Mesothelial cell of epicardium (in vitro differentiated cells): ENCODE data around the gene ATP5PO. TPM values are rescaled to one million over a fixed set of nuclear protein-coding genes. Genes with fewer than 3 reads are reported as not detected.
"Not testable (repeated sequence)": the region's sequence is repeated elsewhere in the genome, so short reads cannot be mapped to it uniquely, and the experiment has no call there.

Experiments
- DNase-seq, 2 experiments: peaks; one replicate each; pipeline ENCODE4 v3.0.0; 2021; ENCODE audit warnings: low spot score in 2 of 2; ENCODE audit not compliant: unreplicated experiment in 2 of 2
- H3K27ac Mint-ChIP-seq: 2 replicates; pipeline ENCODE4 v1.8.0; 2021; ENCODE audit warnings: mixed read lengths
- H3K27me3 Mint-ChIP-seq: 2 replicates; pipeline ENCODE4 v1.8.0; 2021; ENCODE audit warnings: low read depth, mixed read lengths
- H3K36me3 Mint-ChIP-seq: 2 replicates; pipeline ENCODE4 v1.8.0; 2021; ENCODE audit warnings: mixed read lengths
- H3K4me1 Mint-ChIP-seq: 2 replicates; pipeline ENCODE4 v1.8.0; 2021; ENCODE audit warnings: mixed read lengths
- H3K4me3 Mint-ChIP-seq: 2 replicates; pipeline ENCODE4 v1.8.0; 2021; ENCODE audit warnings: mild to moderate bottlenecking, moderate library complexity, mixed read lengths
- H3K9me3 Mint-ChIP-seq: 2 replicates; pipeline ENCODE4 v1.8.0; 2021; ENCODE audit warnings: mixed read lengths
- CTCF ChIP-seq: fragments of 200-600 bp; sonication (generic); IDR thresholded peaks from one replicate; pipeline ENCODE4 v1.5.0; 2021; ENCODE audit warnings: antibody characterized with exemption; ENCODE audit not compliant: unreplicated experiment
- total RNA-seq: library from RNA; stranded (reverse); gene quantifications from 3 replicates; pipeline ENCODE4 v1.2.1, GENCODE V29; 2021

Gene ATP5PO
- total RNA-seq, 1 donor from 2014 or later: 159 TPM

- Mint-ChIP-seq H3K9me3 (no peaks in the 10 kb centered on the region), H3K36me3 (peaks cover 4% of the 10 kb centered on the region)
Observed at GRCh38 chr21:33871171-33871570, 44.4 kb downstream of the ATP5PO start.

GRCh38 chr21:33870768-33871167, 44.8 kb downstream of the ATP5PO start:
- no peaks in the 10 kb centered on the region for H3K27me3 Mint-ChIP-seq
- H3K27ac Mint-ChIP-seq: no peak overlapping the region
- no peak for DNase-seq
- peaks cover 4% of the 10 kb centered on the region for H3K36me3 Mint-ChIP-seq
- H3K4me1 Mint-ChIP-seq: no peaks in the 10 kb centered on the region
- H3K9me3 Mint-ChIP-seq: no peaks in the 10 kb centered on the region
- TF ChIP-seq CTCF: no peak
- H3K4me3 Mint-ChIP-seq: no peak overlapping the region

More at GRCh38 chr21:33871171-33871570, 44.4 kb downstream of the ATP5PO start:
- no peak overlapping the region for H3K4me3 Mint-ChIP-seq
- no peak for DNase-seq
- no peaks in the 10 kb centered on the region for H3K27me3 Mint-ChIP-seq
- no peak for TF ChIP-seq CTCF
- no peak overlapping the region for H3K27ac Mint-ChIP-seq
- H3K4me1 Mint-ChIP-seq: no peaks in the 10 kb centered on the region

GRCh38 chr21:33869873-33870272, 45.7 kb downstream of the ATP5PO start:
- H3K4me3 Mint-ChIP-seq: no peak overlapping the region
- H3K27ac Mint-ChIP-seq: no peak overlapping the region

GRCh38 chr21:33867868-33868267, 47.7 kb downstream of the ATP5PO start:
- not testable (repeated sequence) for H3K27me3 Mint-ChIP-seq, H3K27ac Mint-ChIP-seq, H3K4me1 Mint-ChIP-seq, H3K4me3 Mint-ChIP-seq, H3K36me3 Mint-ChIP-seq, DNase-seq, H3K9me3 Mint-ChIP-seq

More at GRCh38 chr21:33869873-33870272, 45.7 kb downstream of the ATP5PO start:
- H3K9me3 Mint-ChIP-seq: no peaks in the 10 kb centered on the region
- DNase-seq: no peak
- no peak for TF ChIP-seq CTCF
- peaks cover 4% of the 10 kb centered on the region for H3K36me3 Mint-ChIP-seq
- no peaks in the 10 kb centered on the region for H3K27me3 Mint-ChIP-seq
- no peaks in the 10 kb centered on the region for H3K4me1 Mint-ChIP-seq

GRCh38 chr21:33866826-33867225, 48.8 kb downstream of the ATP5PO start:
- Mint-ChIP-seq H3K36me3 (peaks cover 4% of the 10 kb centered on the region), H3K27me3 (no peaks in the 10 kb centered on the region), H3K27ac (no peak overlapping the region), H3K9me3 (no peaks in the 10 kb centered on the region), H3K4me3 (no peak overlapping the region), H3K4me1 (no peaks in the 10 kb centered on the region)
- no peak for TF ChIP-seq CTCF
- no peak for DNase-seq

GRCh38 chr21:33865996-33866575, 49.5 kb downstream of the ATP5PO start:
- DNase-seq: no peak
- Mint-ChIP-seq H3K36me3 (peaks cover 4% of the 10 kb centered on the region), H3K4me3 (no peak overlapping the region), H3K27ac (no peak overlapping the region), H3K9me3 (no peaks in the 10 kb centered on the region), H3K4me1 (no peaks in the 10 kb centered on the region), H3K27me3 (no peaks in the 10 kb centered on the region)
- TF ChIP-seq CTCF: no peak
